MM.1S (cell line): ENCODE measurements around the gene CRNN.

Experiments
- DNase-seq: peaks from one replicate; pipeline ENCODE4 v3.0.0-alpha.2; 2015
- H2AFZ ChIP-seq: fragments of 300-600 bp; sonication (generic); 2 replicates; pipeline ENCODE4 v1.6.0; 2016; ENCODE audit warnings: antibody characterized with exemption, low read length
- H3F3A ChIP-seq: fragments of 300-600 bp; sonication (generic); 2 replicates; pipeline ENCODE4 v1.6.1; 2016; ENCODE audit warnings: mild to moderate bottlenecking, antibody characterized with exemption, low read length, moderate library complexity, mixed read lengths; ENCODE audit not compliant: insufficient read depth
- H3K27ac ChIP-seq: fragments of 300-600 bp; sonication (generic); 2 replicates; pipeline ENCODE4 v1.5.1; 2016; ENCODE audit warnings: mild to moderate bottlenecking, low read length
- H3K27me3 ChIP-seq: fragments of 300-600 bp; sonication (generic); replicated peaks from 2 replicates; pipeline ENCODE4 v1.6.0; 2016; ENCODE audit warnings: low read length; ENCODE audit not compliant: insufficient read depth
- H3K36me3 ChIP-seq: fragments of 300-600 bp; sonication (generic); replicated peaks from 2 replicates; pipeline ENCODE4 v1.6.1; 2016; ENCODE audit warnings: mild to moderate bottlenecking, low read length, mixed read lengths; ENCODE audit not compliant: insufficient read depth
- H3K4me1 ChIP-seq: fragments of 300-600 bp; sonication (generic); 2 replicates; pipeline ENCODE4 v1.6.1; 2016; ENCODE audit warnings: low read length, mixed read lengths
- H3K4me2 ChIP-seq: fragments of 300-600 bp; sonication (generic); 2 replicates; pipeline ENCODE4 v1.6.0; 2016; ENCODE audit warnings: low read depth, low read length
- H3K4me3 ChIP-seq: fragments of 300-600 bp; sonication (generic); 2 replicates; pipeline ENCODE4 v1.5.1; 2016; ENCODE audit warnings: low read length, mixed read lengths
- H3K79me2 ChIP-seq: fragments of 300-600 bp; sonication (generic); 2 replicates; pipeline ENCODE4 v1.6.1; 2016; ENCODE audit warnings: mixed run types, low read length, mixed read lengths
- H3K9ac ChIP-seq: fragments of 300-600 bp; sonication (generic); 2 replicates; pipeline ENCODE4 v1.6.1; 2016; ENCODE audit warnings: low read length, mixed read lengths
- H3K9me2 ChIP-seq: fragments of 300-600 bp; sonication (generic); replicated peaks from 2 replicates; pipeline ENCODE4 v1.6.1; 2016; ENCODE audit warnings: mild to moderate bottlenecking, low read length, mixed read lengths; ENCODE audit not compliant: insufficient read depth
- H3K9me3 ChIP-seq: fragments of 300-600 bp; sonication (generic); replicated peaks from 2 replicates; pipeline ENCODE4 v1.6.1; 2016; ENCODE audit warnings: mild to moderate bottlenecking, low read length, mixed read lengths; ENCODE audit not compliant: insufficient read depth
- H4K20me1 ChIP-seq: fragments of 300-600 bp; sonication (generic); 2 replicates; pipeline ENCODE4 v1.6.1; 2016; ENCODE audit warnings: mild to moderate bottlenecking, low read length, moderate library complexity, mixed read lengths; ENCODE audit not compliant: insufficient read depth
- CTCF ChIP-seq: fragments of 300-600 bp; sonication (generic); IDR thresholded peaks from 2 replicates; pipeline ENCODE4 v1.5.1; 2016; ENCODE audit warnings: antibody characterized with exemption, low read length, mixed read lengths
- EZH2 ChIP-seq: fragments of 300-600 bp; sonication (generic); optimal IDR thresholded peaks from 2 replicates; pipeline ENCODE3; 2017; ENCODE audit warnings: low read depth, mild to moderate bottlenecking, antibody characterized with exemption, low read length, mixed read lengths
- EZH2phosphoT487 ChIP-seq: fragments of 300-600 bp; sonication (generic); IDR thresholded peaks from 2 replicates; pipeline ENCODE4 v1.6.1; 2018; ENCODE audit warnings: antibody characterized with exemption, low read length

CRNN gene

GRCh38 chr1:152427458-152427857, 13.4 kb upstream of the CRNN start:
- Histone ChIP-seq H3F3A (no peaks in the 10 kb centered on the region), H3K4me3 (no peak overlapping the region), H3K9me3 (no peaks in the 10 kb centered on the region), H2AFZ (no peak overlapping the region), H3K4me1 (no peaks in the 10 kb centered on the region), H4K20me1 (no peaks in the 10 kb centered on the region), H3K27me3 (no peaks in the 10 kb centered on the region), H3K27ac (no peak overlapping the region), H3K9me2 (no peaks in the 10 kb centered on the region), H3K4me2 (no peak overlapping the region), H3K79me2 (no peaks in the 10 kb centered on the region), H3K9ac (no peak overlapping the region), H3K36me3 (no peaks in the 10 kb centered on the region)
- DNase-seq: no peak
- no peak for TF ChIP-seq EZH2phosphoT487
- no peak for TF ChIP-seq CTCF
- TF ChIP-seq EZH2: no peak

GRCh38 chr1:152426731-152427130, 12.7 kb upstream of the CRNN start:
- no peaks in the 10 kb centered on the region for H3K36me3 ChIP-seq
- no peaks in the 10 kb centered on the region for H4K20me1 ChIP-seq
- no peak for DNase-seq
- no peak for TF ChIP-seq EZH2phosphoT487
- no peak for TF ChIP-seq CTCF
- TF ChIP-seq EZH2: no peak
- H3K27me3 ChIP-seq: no peaks in the 10 kb centered on the region
- H3K4me1 ChIP-seq: no peaks in the 10 kb centered on the region
- H3F3A ChIP-seq: no peaks in the 10 kb centered on the region
- H3K9ac ChIP-seq: no peak overlapping the region
- H3K9me3 ChIP-seq: no peaks in the 10 kb centered on the region
- no peak overlapping the region for H3K27ac ChIP-seq
- no peak overlapping the region for H3K4me2 ChIP-seq
- H3K79me2 ChIP-seq: no peaks in the 10 kb centered on the region
- no peak overlapping the region for H2AFZ ChIP-seq
- no peaks in the 10 kb centered on the region for H3K9me2 ChIP-seq
- no peak overlapping the region for H3K4me3 ChIP-seq

- no peak for DNase-seq
Observed at GRCh38 chr1:152419917-152420316, 5.9 kb upstream of the CRNN start.

More at GRCh38 chr1:152419917-152420316, 5.9 kb upstream of the CRNN start:
- H2AFZ ChIP-seq: no peak overlapping the region
- no peaks in the 10 kb centered on the region for H3K79me2 ChIP-seq
- no peaks in the 10 kb centered on the region for H3K4me1 ChIP-seq
- no peak overlapping the region for H3K4me3 ChIP-seq
- H3K9me2 ChIP-seq: no peaks in the 10 kb centered on the region
- no peaks in the 10 kb centered on the region for H3K27me3 ChIP-seq
- no peaks in the 10 kb centered on the region for H3F3A ChIP-seq
- H3K36me3 ChIP-seq: no peaks in the 10 kb centered on the region
- no peak for TF ChIP-seq EZH2phosphoT487
- no peak for TF ChIP-seq EZH2
- TF ChIP-seq CTCF: no peak
- no peak overlapping the region for H3K4me2 ChIP-seq
- H4K20me1 ChIP-seq: no peaks in the 10 kb centered on the region
- no peak overlapping the region for H3K9ac ChIP-seq
- H3K27ac ChIP-seq: no peak overlapping the region
- H3K9me3 ChIP-seq: no peaks in the 10 kb centered on the region
